Measurements from ENCODE around the gene ATG9B. TPM values are rescaled to one million over a fixed set of nuclear protein-coding genes. Genes with fewer than 3 reads are reported as not detected.
"Not testable (repeated sequence)": the region's sequence is repeated elsewhere in the genome, so short reads cannot be mapped to it uniquely, and the experiment has no call there.

ATG9B gene
- total RNA-seq, 2 experiments from 2014 or later: 2.3 to 3.4 TPM

- ATAC-seq: not testable (repeated sequence)
- H3K27ac Mint-ChIP-seq: peak overlapping the region; percentile 95
Observed at GRCh38 chr7:151026771-151027727, 2.8 kb upstream of the ATG9B start.

DNA sequence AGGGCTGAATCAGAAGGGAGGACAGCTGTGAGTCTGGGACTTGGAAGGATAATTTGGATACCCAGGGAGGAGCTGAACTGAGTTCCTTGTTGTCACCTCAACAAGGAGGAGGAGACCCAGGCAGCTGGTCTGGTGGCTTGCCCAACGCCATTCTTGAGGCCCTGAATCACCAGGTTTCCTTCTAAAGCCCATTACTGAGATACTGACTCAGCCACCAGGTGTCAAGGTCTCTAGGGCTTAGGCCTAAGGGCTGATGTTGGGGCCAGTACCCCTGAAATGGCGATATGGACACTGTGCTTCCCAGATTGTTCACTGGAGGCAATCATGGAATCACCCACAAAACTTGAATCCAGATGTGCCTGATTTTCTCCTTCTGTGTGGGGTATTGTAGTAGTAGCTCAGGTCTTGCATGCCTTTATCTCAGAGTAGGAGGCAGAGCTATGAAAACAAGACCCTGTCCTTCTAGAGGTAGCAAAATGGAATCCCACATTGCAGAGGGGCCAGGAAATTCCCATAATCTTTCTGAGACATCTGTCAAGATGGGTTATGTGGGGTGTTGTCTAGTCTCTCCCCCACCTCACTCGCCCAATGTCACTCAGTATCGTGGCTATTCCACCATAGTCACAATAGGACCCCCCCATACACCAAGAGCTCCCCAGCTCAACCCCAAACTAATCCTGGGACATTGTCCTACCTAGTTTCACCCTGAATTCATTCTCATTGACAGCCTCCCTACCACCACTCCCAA, 1.8 kb upstream of the ATG9B start:
- Mint-ChIP-seq H3K9me3 (ENCODE audit: low read depth) (no peaks in the 10 kb centered on the region), H3K4me3 (no peak overlapping the region)
- DNase-seq: no peak

More at GRCh38 chr7:151026771-151027727, 2.8 kb upstream of the ATG9B start:
- CTCF ChIA-PET: interaction anchor here (0.9 to 7.2 kb wide), 9 partner anchors 9 to 149 kb away, joined by 3 to 66 read pairs (median 7); partner anchors contain the start of gene TMUB1
- not testable (repeated sequence) for H3K27me3 Mint-ChIP-seq; DNase-seq; H3K9me3 Mint-ChIP-seq (ENCODE audit: low read depth); H3K36me3 Mint-ChIP-seq
- Mint-ChIP-seq H3K4me1 (peaks cover 20% of the 10 kb centered on the region), H3K4me3 (peak overlapping the region; percentile 88)

DNA sequence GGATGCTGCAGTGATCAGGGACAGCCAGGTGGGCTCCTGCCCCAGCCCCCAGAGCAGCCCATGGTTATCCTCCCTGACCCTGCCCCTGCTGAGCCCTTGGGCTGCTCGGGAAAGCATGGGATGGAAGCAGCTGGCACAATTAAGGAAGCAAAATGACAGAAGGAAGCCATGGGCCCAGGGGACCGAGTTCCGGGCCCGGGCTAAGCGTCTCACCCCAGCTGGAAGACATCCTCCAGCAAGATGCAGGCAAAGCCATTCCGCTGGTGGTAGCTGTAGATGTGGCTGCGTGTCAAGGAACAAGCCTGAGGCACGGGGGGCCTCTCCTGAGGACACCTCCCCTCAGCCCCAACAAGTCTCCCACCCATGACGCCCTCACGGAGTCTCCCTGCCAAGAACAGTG, 1.1 kb downstream of the ATG9B start:
- Mint-ChIP-seq H3K9me3 (ENCODE audit: low read depth) (no peaks in the 10 kb centered on the region), H3K27me3 (peaks cover 33% of the 10 kb centered on the region), H3K4me1 (peaks cover 17% of the 10 kb centered on the region), H3K36me3 (no peaks in the 10 kb centered on the region), H3K4me3 (no peak overlapping the region), H3K27ac (no peak overlapping the region)
- ATAC-seq (no peak), DNase-seq (no peak)
- CTCF ChIA-PET: interaction anchor here (0.7 kb wide), 1 partner anchor 13 kb away, joined by 3 read pairs; no protein-coding TSS in a partner anchor

More for the DNA sequence above, 1.8 kb upstream of the ATG9B start:
- CTCF ChIA-PET: interaction anchor here (0.6 to 0.9 kb wide), 3 partner anchors 17 to 100 kb away, joined by 3 read pairs; no protein-coding TSS in a partner anchor
- Mint-ChIP-seq H3K27me3 (peaks cover 8% of the 10 kb centered on the region), H3K27ac (peak overlapping the region; percentile 13), H3K4me1 (peaks cover 20% of the 10 kb centered on the region), H3K36me3 (no peaks in the 10 kb centered on the region)
- no peak for ATAC-seq

- DNase-seq: no peak
- Mint-ChIP-seq H3K4me3 (no peak overlapping the region), H3K27me3 (peaks cover 41% of the 10 kb centered on the region), H3K9me3 (ENCODE audit: low read depth) (no peaks in the 10 kb centered on the region), H3K4me1 (peaks cover 25% of the 10 kb centered on the region), H3K36me3 (no peaks in the 10 kb centered on the region), H3K27ac (no peak overlapping the region)
- CTCF ChIA-PET: interaction anchor here (0.7 to 7.8 kb wide), 6 partner anchors 11 to 91 kb away, joined by 3 to 66 read pairs (median 12); partner anchors contain the start of gene ABCB8
- ATAC-seq: no peak
Observed at GRCh38 chr7:151020231-151020630, 4.1 kb downstream of the ATG9B start.

GRCh38 chr7:151019130-151019447, 5.2 kb downstream of the ATG9B start:
- H3K9me3 Mint-ChIP-seq (ENCODE audit: low read depth): no peaks in the 10 kb centered on the region
- CTCF ChIA-PET: interaction anchor here (0.7 to 7.8 kb wide), 23 partner anchors 12 to 585 kb away, joined by 3 to 76 read pairs (median 7); partner anchors contain the start of genes ABCB8 and TMUB1
- peaks cover 37% of the 10 kb centered on the region for H3K4me1 Mint-ChIP-seq
- no peak for ATAC-seq
- H3K36me3 Mint-ChIP-seq: peaks cover 2% of the 10 kb centered on the region
- peaks cover 41% of the 10 kb centered on the region for H3K27me3 Mint-ChIP-seq
- peak overlapping the region; percentile 32 for H3K4me3 Mint-ChIP-seq
- DNase-seq: no peak
- no peak overlapping the region for H3K27ac Mint-ChIP-seq

- Mint-ChIP-seq H3K27ac (peak overlapping the region; percentile 52), H3K4me3 (peak overlapping the region; percentile 69), H3K4me1 (peaks cover 41% of the 10 kb centered on the region), H3K27me3 (peaks cover 41% of the 10 kb centered on the region), H3K36me3 (peaks cover 2% of the 10 kb centered on the region), H3K9me3 (ENCODE audit: low read depth) (no peaks in the 10 kb centered on the region)
- CTCF ChIA-PET: interaction anchor here (0.7 to 7.8 kb wide), 31 partner anchors 11 to 614 kb away, joined by 3 to 76 read pairs (median 5); partner anchors contain the start of genes ABCB8, FASTK and TMUB1
- peak; percentile 28 for ATAC-seq
- DNase-seq: peak; percentile 47
Observed at GRCh38 chr7:151018421-151019129, 5.7 kb downstream of the ATG9B start.

DNA sequence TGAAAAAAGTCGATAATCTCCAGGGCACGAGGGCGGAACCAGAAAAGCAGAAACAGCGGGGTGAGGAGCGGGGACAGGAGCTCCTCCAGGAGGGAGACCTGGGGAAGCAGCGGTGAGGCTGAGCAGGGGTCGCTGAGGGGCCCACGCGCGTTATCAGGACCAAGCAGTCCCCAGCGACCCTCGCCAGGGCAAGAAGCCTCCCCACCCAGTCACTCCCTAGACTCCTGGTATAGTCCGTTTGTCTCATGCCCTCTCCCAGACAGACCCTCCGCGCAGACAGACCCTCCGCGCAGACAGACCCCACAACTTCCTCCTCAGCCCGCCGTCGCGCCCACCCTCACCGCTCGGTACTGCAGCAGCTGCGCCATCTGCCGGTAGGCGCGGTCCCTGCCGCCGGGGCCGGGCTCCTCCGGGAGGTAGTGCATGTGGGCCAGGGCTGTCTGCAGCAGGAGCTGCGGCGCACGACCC, 6.3 kb downstream of the ATG9B start:
- peaks cover 45% of the 10 kb centered on the region for H3K4me1 Mint-ChIP-seq
- CTCF ChIA-PET: interaction anchor here (0.7 to 7.8 kb wide), 29 partner anchors 11 to 615 kb away, joined by 3 to 76 read pairs (median 5); partner anchors contain the start of genes ABCB8, FASTK and TMUB1
- ATAC-seq: peak; percentile 64

GRCh38 chr7:151017370-151017952, 6.8 kb downstream of the ATG9B start:
- Mint-ChIP-seq H3K9me3 (ENCODE audit: low read depth) (no peaks in the 10 kb centered on the region), H3K4me3 (peak overlapping the region; percentile 69), H3K36me3 (peaks cover 2% of the 10 kb centered on the region), H3K4me1 (peaks cover 50% of the 10 kb centered on the region), H3K27ac (peak overlapping the region; percentile 2), H3K27me3 (peaks cover 36% of the 10 kb centered on the region)
- no peak for ATAC-seq
- CTCF ChIA-PET: interaction anchor here (0.8 to 7.8 kb wide), 22 partner anchors 10 to 615 kb away, joined by 3 to 76 read pairs (median 6); partner anchors contain the start of genes ABCB8, FASTK and TMUB1
- DNase-seq: no peak

More for the DNA sequence above, 6.3 kb downstream of the ATG9B start:
- peak overlapping the region; percentile 69 for H3K4me3 Mint-ChIP-seq
- H3K27me3 Mint-ChIP-seq: peaks cover 39% of the 10 kb centered on the region
- H3K9me3 Mint-ChIP-seq (ENCODE audit: low read depth): no peaks in the 10 kb centered on the region
- DNase-seq: peak; percentile 84
- H3K36me3 Mint-ChIP-seq: peaks cover 2% of the 10 kb centered on the region
- H3K27ac Mint-ChIP-seq: peak overlapping the region; percentile 52

DNA sequence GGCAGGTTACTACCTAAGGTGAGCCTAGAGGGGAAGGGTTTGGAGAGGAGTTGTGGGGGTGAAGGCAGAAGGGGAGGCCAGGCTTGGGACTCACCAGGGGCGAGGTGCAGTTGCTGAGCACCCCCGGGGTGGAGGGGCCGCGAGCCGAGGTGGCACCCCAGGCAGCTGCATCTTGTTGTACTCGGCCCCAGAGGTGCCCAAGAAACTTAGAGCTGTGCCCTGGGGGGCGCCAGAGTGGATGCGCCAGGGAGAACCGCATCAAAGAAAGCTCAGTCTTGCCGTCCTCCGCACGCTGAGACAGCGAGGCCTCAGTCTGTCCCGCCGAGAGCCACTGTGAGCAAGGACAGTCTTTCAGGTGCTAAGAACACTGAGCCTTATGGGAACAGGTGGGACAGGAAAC, 7.4 kb downstream of the ATG9B start:
- Mint-ChIP-seq H3K27ac (no peak overlapping the region), H3K9me3 (ENCODE audit: low read depth) (no peaks in the 10 kb centered on the region), H3K4me1 (peaks cover 55% of the 10 kb centered on the region), H3K27me3 (peaks cover 36% of the 10 kb centered on the region), H3K4me3 (no peak overlapping the region), H3K36me3 (peaks cover 2% of the 10 kb centered on the region)
- ATAC-seq: no peak
- DNase-seq: peak; percentile 39
- CTCF ChIA-PET: interaction anchor here (1.5 to 7.8 kb wide), 7 partner anchors 10 to 616 kb away, joined by 3 to 76 read pairs (median 9); partner anchors contain the start of gene ABCB8

GRCh38 chr7:151016505-151016904, 7.8 kb downstream of the ATG9B start:
- Mint-ChIP-seq H3K27me3 (peaks cover 36% of the 10 kb centered on the region), H3K27ac (no peak overlapping the region), H3K9me3 (ENCODE audit: low read depth) (no peaks in the 10 kb centered on the region), H3K4me3 (no peak overlapping the region), H3K4me1 (peaks cover 58% of the 10 kb centered on the region), H3K36me3 (peaks cover 2% of the 10 kb centered on the region)
- CTCF ChIA-PET: interaction anchor here (2.1 to 7.8 kb wide), 4 partner anchors 9 to 54 kb away, joined by 7 to 76 read pairs (median 64); partner anchors contain the start of gene ABCB8
- DNase-seq: no peak
- no peak for ATAC-seq

- Mint-ChIP-seq H3K4me1 (peaks cover 61% of the 10 kb centered on the region), H3K9me3 (ENCODE audit: low read depth) (no peaks in the 10 kb centered on the region), H3K4me3 (no peak overlapping the region), H3K27me3 (peaks cover 31% of the 10 kb centered on the region), H3K27ac (no peak overlapping the region), H3K36me3 (peaks cover 2% of the 10 kb centered on the region)
- DNase-seq (peak; percentile 39), ATAC-seq (no peak)
- CTCF ChIA-PET: interaction anchor here (2.1 to 7.8 kb wide), 3 partner anchors 9 to 53 kb away, joined by 7 to 76 read pairs (median 61); no protein-coding TSS in a partner anchor
Observed at GRCh38 chr7:151015967-151016366, 8.3 kb downstream of the ATG9B start.

GRCh38 chr7:151014950-151015349, 9.3 kb downstream of the ATG9B start:
- DNase-seq: no peak
- Mint-ChIP-seq H3K27ac (peak overlapping the region; percentile 96), H3K9me3 (ENCODE audit: low read depth) (no peaks in the 10 kb centered on the region), H3K27me3 (peaks cover 21% of the 10 kb centered on the region), H3K4me3 (peak overlapping the region; percentile 44), H3K36me3 (peaks cover 2% of the 10 kb centered on the region), H3K4me1 (peaks cover 71% of the 10 kb centered on the region)
- no peak for ATAC-seq
- CTCF ChIA-PET: interaction anchor here (0.7 to 7.8 kb wide), 9 partner anchors 13 to 209 kb away, joined by 3 to 61 read pairs (median 7); partner anchors contain the start of gene ABCB8
